Activated T-helper 1 cell treated with anti-CD3 and anti-CD28 coated beads, Interleukin-2, amount 50 U/mL, for 16 hours (primary cell): Measurements from ENCODE around the gene GNGT1.

Experiments
- DNase-seq, 2 donors: peaks; one replicate each; pipeline ENCODE4 v3.0.0-alpha.2; 2020; ENCODE audit warnings: low read depth in 1 of 2, low spot score in 1 of 2

The GNGT1 gene

DNA sequence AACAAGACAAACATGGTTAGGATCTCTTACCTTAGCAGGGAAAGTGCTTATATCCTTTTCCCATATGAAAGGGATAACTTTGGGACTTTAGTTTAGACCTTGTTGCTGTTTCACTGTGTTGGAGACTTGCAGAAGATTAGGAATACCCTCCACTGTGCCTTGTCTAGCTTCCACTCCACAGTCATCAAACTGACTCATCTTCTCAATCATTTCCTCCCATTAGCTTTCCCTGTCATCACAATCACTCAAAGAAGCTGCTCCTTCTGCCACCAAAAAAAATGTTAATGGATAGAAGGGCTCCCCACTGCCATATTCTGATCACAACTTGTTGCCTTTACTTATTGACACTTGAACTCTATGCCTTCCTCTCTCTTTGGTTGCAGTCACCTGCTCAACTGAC lies 31.9 kb downstream of the GNGT1 start:
- no peak for DNase-seq

GRCh38 chr7:93941945-93942344 lies 35.6 kb downstream of the GNGT1 start:
- DNase-seq, result no peak

DNA sequence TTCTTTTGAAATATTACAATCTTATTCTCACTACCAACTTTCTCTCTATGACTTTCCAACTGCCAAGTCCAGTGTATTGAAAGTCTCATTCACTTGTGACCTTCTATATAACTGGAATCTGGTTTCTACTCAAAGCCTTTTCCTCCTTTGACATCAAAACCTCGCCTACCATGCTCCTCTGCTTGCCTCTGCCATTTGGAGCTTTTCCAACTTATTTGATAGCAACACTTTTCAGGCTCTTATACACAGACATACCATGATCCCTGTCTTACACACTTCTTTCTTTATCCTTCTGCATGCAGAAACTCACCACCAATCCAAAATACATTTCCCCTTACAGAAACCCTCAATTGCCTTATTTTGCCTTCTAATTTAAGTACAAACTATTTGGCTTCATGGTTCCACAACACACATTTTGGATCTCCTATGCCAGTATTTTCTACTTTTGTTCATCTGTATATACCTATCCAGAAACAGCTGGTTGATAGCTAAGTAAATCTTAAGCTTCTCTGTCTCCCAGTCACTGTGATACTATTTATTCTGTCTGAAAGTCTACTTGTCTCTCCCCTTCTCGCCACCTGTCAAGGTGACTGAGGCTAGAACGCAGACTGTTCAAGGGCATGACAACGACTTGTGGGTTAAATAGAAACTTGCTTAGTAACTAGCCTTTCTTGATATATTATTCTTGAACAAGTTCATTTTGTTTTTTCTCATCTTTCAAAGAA lies 37.6 kb downstream of the GNGT1 start:
- DNase-seq, result no peak

GRCh38 chr7:93944673-93945072 lies 38.3 kb downstream of the GNGT1 start:
- DNase-seq, result no peak

GRCh38 chr7:93945083-93945482 lies 38.7 kb downstream of the GNGT1 start:
- no peak for DNase-seq

DNA sequence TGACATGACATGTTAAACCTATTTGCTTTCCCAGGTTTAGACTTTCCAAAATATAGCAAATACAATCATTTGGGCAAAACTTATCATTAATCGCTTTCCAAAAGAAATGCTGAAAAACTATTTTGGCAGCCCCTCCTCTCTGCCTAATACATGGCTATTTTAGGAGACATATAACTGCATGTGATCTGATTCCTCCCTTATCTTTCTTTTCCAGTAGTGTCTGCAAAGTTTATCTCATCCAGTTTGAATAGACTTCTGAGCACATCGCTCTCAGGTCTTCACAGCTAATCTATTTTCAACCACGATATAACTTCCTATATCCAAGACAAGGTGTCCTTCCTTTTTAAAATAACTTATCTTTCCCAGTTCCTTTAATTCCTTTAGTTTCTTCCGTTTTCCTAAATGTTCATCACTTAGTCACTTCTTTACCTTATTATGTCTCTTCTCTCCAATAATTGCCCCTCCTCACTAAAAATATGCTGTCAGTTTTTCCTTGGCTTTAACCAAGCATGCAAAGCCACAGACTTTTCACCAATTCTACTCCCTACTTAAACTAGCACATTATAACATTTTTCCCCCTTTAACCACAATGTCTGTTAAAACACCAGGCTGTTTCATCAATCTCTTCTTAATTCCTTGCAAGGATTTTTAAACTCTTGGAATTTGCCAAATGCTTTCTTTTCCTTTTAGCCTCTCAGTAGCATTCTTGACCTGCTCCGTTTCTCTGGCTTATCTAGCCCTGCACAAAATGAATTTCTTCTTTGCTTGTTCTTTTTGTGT lies 39.6 kb downstream of the GNGT1 start:
- DNase-seq, result no peak

DNA sequence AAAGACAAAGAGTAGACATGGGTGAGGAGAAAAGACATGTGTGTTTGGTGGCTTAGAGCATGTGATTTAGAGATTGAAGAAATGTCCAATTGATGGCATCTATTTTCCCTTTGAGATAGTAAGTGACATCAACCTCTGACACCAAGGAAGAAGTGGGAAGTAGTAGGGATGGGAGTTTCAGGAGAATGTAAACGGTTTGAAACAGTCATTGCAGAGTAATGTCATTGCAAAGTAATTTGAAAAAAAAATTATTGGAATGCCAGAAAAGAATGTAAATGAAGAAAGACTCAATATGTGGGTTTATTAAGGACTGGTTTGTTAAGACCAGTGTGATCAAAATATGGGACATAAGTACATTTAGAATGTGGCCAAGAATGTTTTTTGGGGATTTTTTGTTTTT lies 41.7 kb downstream of the GNGT1 start:
- no peak for DNase-seq

GRCh38 chr7:93948873-93949272 lies 42.5 kb downstream of the GNGT1 start:
- no peak for DNase-seq

GRCh38 chr7:93949423-93949822 lies 43.1 kb downstream of the GNGT1 start:
- DNase-seq, result no peak

DNA sequence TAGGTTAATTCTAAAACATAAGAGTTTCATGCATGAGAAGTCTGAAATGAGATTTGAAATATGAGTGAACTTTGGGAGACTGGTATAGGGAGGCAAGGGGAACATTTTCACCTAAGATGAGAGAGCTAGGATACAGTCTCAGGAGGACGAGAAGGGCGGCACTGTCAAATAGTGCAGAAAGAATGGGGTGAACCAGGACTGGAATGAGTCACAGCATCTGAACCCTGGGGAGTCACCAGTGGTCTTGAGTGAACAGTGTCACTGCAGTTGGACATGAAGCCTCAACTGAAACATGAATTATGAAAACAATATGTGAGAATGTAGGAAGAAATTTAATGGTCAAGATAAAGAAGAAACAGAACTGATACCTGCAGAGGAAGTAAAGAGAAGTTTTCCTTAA lies 48.9 kb downstream of the GNGT1 start:
- DNase-seq, result no peak

DNA sequence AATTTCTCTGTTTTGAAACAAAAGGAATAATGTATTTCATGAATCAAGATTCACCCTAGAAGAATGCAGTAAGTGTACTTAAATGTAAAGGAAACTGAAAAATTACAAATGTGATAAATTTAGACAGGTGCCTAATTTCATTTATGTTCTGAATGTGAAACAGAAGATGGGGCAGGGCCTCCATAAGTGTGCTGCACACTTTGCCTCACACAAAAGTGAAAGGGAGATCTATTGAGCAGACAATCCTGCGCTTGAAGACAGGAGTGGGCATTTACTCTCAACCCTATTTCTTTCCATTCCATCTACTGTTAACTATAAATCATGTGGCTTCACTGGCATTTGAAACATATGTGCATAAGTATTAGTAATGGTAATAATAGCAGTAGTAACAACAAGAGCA lies 51.4 kb downstream of the GNGT1 start:
- no peak for DNase-seq

DNA sequence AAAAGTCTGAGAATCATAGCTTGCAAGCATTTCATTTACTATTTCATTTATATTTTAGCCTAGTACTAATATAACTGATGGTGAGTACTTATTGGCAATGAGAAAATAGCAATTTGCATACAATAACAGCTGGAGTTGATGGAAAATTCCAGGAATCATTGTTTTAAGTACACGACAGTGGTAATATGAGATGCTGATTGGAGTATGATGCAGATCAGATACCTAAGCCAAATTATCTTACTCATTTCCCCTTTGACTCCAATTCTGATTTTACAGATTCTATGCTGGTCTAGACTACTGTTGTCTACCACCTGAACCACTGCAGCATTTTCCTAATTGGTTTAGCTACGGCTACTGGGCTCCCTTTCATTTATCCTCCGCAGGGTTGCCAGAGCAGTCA lies 51.8 kb downstream of the GNGT1 start:
- DNase-seq, result no peak

- no peak for DNase-seq
These were observed 52.3 kb downstream of the GNGT1 start for GRCh38 chr7:93958651-93959050.
